Inflammatory macrophage treated with lipopolysaccharide for 1 hour (primary cell): ENCODE data around the gene ACTR2.
A peak's percentile ranks its signal among the peaks of the same experiment; 100 is the strongest.
"Not testable (repeated sequence)": the region's sequence is repeated elsewhere in the genome, so short reads cannot be mapped to it uniquely, and the experiment has no call there.

Experiments
- DNase-seq, 2 donors: peaks; one replicate each; pipeline ENCODE4 v3.0.0-alpha.2; 2020 to 2022

The ACTR2 gene

GRCh38 chr2:65231121-65231520 lies 3.5 kb downstream of the ACTR2 start:
- DNase-seq: peak in 1 of 2 donors; percentile 21

GRCh38 chr2:65231892-65232477 lies 4.4 kb downstream of the ACTR2 start:
- DNase-seq: peak; percentile 55 to 68

GRCh38 chr2:65232636-65233035 lies 5.0 kb downstream of the ACTR2 start:
- peak; percentile 70 to 72 for DNase-seq

- peak in 1 of 2 donors; percentile 41 for DNase-seq
Observed at GRCh38 chr2:65240657-65241056, 13.0 kb downstream of the ACTR2 start.

- not testable (repeated sequence) for DNase-seq
Observed at GRCh38 chr2:65244452-65244851, 16.8 kb downstream of the ACTR2 start.

- DNase-seq: no peak
Observed at GRCh38 chr2:65252640-65253039, 25.0 kb downstream of the ACTR2 start.

GRCh38 chr2:65255356-65255755 lies 27.7 kb downstream of the ACTR2 start:
- DNase-seq: peak; percentile 26 to 51

- DNase-seq: no peak
Observed at GRCh38 chr2:65256054-65256453, 28.4 kb downstream of the ACTR2 start.

GRCh38 chr2:65257866-65258265 lies 30.2 kb downstream of the ACTR2 start:
- not testable (repeated sequence) for DNase-seq

- no peak for DNase-seq
Observed at GRCh38 chr2:65261676-65262075, 34.0 kb downstream of the ACTR2 start.

- DNase-seq: no peak
Observed at GRCh38 chr2:65263262-65263661, 35.6 kb downstream of the ACTR2 start.

GRCh38 chr2:65263986-65264385 lies 36.4 kb downstream of the ACTR2 start:
- no peak for DNase-seq

- peak; percentile 17 to 36 for DNase-seq
Observed at GRCh38 chr2:65264821-65265670, 37.4 kb downstream of the ACTR2 start.

GRCh38 chr2:65265671-65266045 lies 38.0 kb downstream of the ACTR2 start:
- DNase-seq: no peak

GRCh38 chr2:65267008-65267407 lies 39.4 kb downstream of the ACTR2 start:
- DNase-seq: no peak

- DNase-seq: no peak
Observed at GRCh38 chr2:65268957-65269356, 41.3 kb downstream of the ACTR2 start.

- DNase-seq: no peak
Observed at GRCh38 chr2:65273344-65273743, 45.7 kb downstream of the ACTR2 start.

- no peak for DNase-seq
Observed at GRCh38 chr2:65275141-65275915, 47.7 kb downstream of the ACTR2 start.

- DNase-seq: no peak
Observed at GRCh38 chr2:65276609-65277008, 49.0 kb downstream of the ACTR2 start.

GRCh38 chr2:65277118-65277517 lies 49.5 kb downstream of the ACTR2 start:
- no peak for DNase-seq

- no peak for DNase-seq
Observed at GRCh38 chr2:65277791-65278483, 50.3 kb downstream of the ACTR2 start.

- no peak for DNase-seq
Observed at GRCh38 chr2:65278531-65278981, 50.9 kb downstream of the ACTR2 start.

GRCh38 chr2:65279756-65280155 lies 52.1 kb downstream of the ACTR2 start:
- DNase-seq: no peak
